LHCN-M2 (cell line): ENCODE data around the gene NRM. TPM values are rescaled to one million over a fixed set of nuclear protein-coding genes. Genes with fewer than 3 reads are reported as not detected.

Experiments
- total RNA-seq: library from RNA; depleted of rRNA; stranded (reverse); fragments of >200 nt; gene quantifications from 2 replicates; pipeline ENCODE4 v1.2.3, GENCODE V29; 2014; rRNA removed

NRM gene
- total RNA-seq, 1 experiment from 2014 or later = 27.6 TPM

Other genes with a start within 250 kb of the NRM start
- 133 and 149 TPM in 2 replicates for gene HLA-E, start 201.5 kb downstream of the NRM start, total RNA-seq
- gene GNL1, start 134.5 kb downstream of the NRM start, total RNA-seq = 51.1 TPM in 2 replicates
- gene PRR3, start 133.7 kb downstream of the NRM start, total RNA-seq = 9.6 and 13.7 TPM in 2 replicates
- 46.6 and 69.5 TPM in 2 replicates for gene ABCF1, start 119.5 kb downstream of the NRM start, total RNA-seq
- gene PPP1R10, start 73.7 kb downstream of the NRM start, total RNA-seq = 37.9 and 43.9 TPM in 2 replicates
- gene MRPS18B, start 73.1 kb downstream of the NRM start, total RNA-seq = 56.5 and 67.9 TPM in 2 replicates
- 6.0 and 6.5 TPM in 2 replicates for gene ATAT1, start 64.1 kb downstream of the NRM start, total RNA-seq
- gene C6orf136, start 43.9 kb downstream of the NRM start, total RNA-seq = 3.2 and 7.2 TPM in 2 replicates
- 36.1 and 40.0 TPM in 2 replicates for gene DHX16, start 18.0 kb downstream of the NRM start, total RNA-seq
- 94.5 and 105 TPM in 2 replicates for gene PPP1R18, start 4.3 kb downstream of the NRM start, total RNA-seq
- 12.4 and 16.3 TPM in 2 replicates for gene MDC1, start 26.3 kb upstream of the NRM start, total RNA-seq
- gene TUBB, start 29.4 kb upstream of the NRM start, total RNA-seq = 1,379 and 1,474 TPM in 2 replicates
- 207 and 208 TPM in 2 replicates for gene FLOT1, start 51.7 kb upstream of the NRM start, total RNA-seq
- gene IER3, start 53.6 kb upstream of the NRM start, total RNA-seq = 51.0 and 65.9 TPM in 2 replicates
- 43.1 and 47.0 TPM in 2 replicates for gene DDR1, start 193.5 kb upstream of the NRM start, total RNA-seq
- 9.0 and 16.2 TPM in 2 replicates for gene GTF2H4, start 217.2 kb upstream of the NRM start, total RNA-seq
- gene VARS2, start 223.3 kb upstream of the NRM start, total RNA-seq = 21.9 and 26.5 TPM in 2 replicates
- gene SFTA2, start 241.2 kb upstream of the NRM start, total RNA-seq = not detected in 2 replicates
- not detected in 2 replicates for gene MUCL3, start 250.0 kb upstream of the NRM start, total RNA-seq